Subcutaneous abdominal adipose tissue (tissue), 5 donors: ENCODE measurements around the gene DDX24.

ENCODE experiments used
- H3K27ac ChIP-seq: one replicate; pipeline ENCODE4 v1.7.0; 2013; ENCODE audit warnings: low read depth, mild to moderate bottlenecking, inconsistent platforms, low read length, moderate library complexity
- H3K27me3 ChIP-seq, 5 donors: one replicate each; pipeline ENCODE4 v1.7.0; 2013; ENCODE audit warnings: low read length in 5 of 5, inconsistent platforms in 1 of 5; ENCODE audit not compliant: control insufficient read depth in 5 of 5, insufficient read depth in 4 of 5
- H3K36me3 ChIP-seq, 5 donors: one replicate each; pipeline ENCODE4 v1.7.0; 2013; ENCODE audit warnings: low read length in 5 of 5; ENCODE audit not compliant: control insufficient read depth in 5 of 5, insufficient read depth in 5 of 5
- H3K4me1 ChIP-seq, 5 donors: one replicate each; pipeline ENCODE4 v1.7.0; 2013; ENCODE audit warnings: low read length in 5 of 5, mild to moderate bottlenecking in 3 of 5, moderate library complexity in 1 of 5; ENCODE audit not compliant: control insufficient read depth in 5 of 5, insufficient read depth in 5 of 5
- H3K4me3 ChIP-seq, 5 donors: one replicate each; pipeline ENCODE4 v1.7.0; 2013; ENCODE audit warnings: low read length in 5 of 5, low read depth in 1 of 5
- H3K9ac ChIP-seq, 5 donors: one replicate each; pipeline ENCODE4 v1.7.0; 2013; ENCODE audit warnings: low read length in 5 of 5, mild to moderate bottlenecking in 4 of 5, moderate library complexity in 3 of 5
- H3K9me3 ChIP-seq, 5 donors: one replicate each; pipeline ENCODE4 v1.7.0; 2013; ENCODE audit warnings: low read length in 5 of 5; ENCODE audit not compliant: control insufficient read depth in 5 of 5
- donor health status: healthy.
- donor health status: healthy.
- donor health status: healthy.
- donor health status: healthy.
- donor health status: healthy.

DDX24 gene

DNA sequence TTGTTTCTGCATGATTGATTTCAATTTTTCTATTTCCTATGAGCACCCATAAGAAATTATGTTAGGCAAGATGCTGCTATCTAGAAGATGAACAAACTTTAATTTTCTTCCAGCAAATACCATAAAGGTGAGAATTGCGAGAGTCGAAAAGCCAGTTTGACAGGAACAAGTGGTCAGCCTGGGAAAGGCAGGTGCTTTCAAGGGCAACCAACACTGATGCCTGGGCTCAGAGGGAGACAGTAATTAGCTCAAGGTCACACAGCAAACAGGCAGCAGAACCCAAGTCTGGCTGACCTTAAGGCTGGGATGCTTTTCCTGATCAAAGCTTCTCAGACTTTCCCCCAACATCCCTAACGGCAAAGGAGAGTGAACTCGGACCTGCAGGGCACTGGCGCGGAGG, 61.7 kb downstream of the DDX24 start:
- peaks cover 0 to 3% (median 0%) of the 10 kb centered on the region in 5 donors for H3K27me3 ChIP-seq
- H3K36me3 ChIP-seq: no peaks in the 10 kb centered on the region
- peaks cover 0 to 3% (median 0%) of the 10 kb centered on the region in 5 donors for H3K9me3 ChIP-seq
- H3K4me3 ChIP-seq: no peak overlapping the region
- no peak overlapping the region for H3K27ac ChIP-seq
- no peak overlapping the region for H3K9ac ChIP-seq
- H3K4me1 ChIP-seq: peaks cover 1 to 24% (median 23%) of the 10 kb centered on the region in 5 donors

DNA sequence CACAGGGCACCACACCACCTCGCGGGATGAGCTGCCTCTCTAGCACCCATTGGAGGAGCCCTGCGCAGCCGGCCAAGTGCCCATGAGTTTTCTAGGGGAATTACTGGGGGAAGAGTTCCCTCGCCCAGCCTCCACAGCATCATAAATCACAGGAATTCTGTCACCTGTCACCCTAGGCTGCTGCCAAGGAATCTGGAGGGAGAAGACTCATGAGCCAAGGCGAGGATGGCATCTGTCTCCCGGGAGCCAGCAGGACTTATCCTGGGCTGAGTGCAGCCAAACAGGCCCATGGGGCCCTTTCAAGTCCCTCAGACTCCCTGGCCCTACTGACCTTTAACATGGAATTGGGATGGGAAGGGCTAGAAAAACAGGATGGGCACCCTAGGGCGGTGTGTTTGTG, 62.7 kb downstream of the DDX24 start:
- peaks cover 0 to 3% (median 0%) of the 10 kb centered on the region in 5 donors for H3K9me3 ChIP-seq

DNA sequence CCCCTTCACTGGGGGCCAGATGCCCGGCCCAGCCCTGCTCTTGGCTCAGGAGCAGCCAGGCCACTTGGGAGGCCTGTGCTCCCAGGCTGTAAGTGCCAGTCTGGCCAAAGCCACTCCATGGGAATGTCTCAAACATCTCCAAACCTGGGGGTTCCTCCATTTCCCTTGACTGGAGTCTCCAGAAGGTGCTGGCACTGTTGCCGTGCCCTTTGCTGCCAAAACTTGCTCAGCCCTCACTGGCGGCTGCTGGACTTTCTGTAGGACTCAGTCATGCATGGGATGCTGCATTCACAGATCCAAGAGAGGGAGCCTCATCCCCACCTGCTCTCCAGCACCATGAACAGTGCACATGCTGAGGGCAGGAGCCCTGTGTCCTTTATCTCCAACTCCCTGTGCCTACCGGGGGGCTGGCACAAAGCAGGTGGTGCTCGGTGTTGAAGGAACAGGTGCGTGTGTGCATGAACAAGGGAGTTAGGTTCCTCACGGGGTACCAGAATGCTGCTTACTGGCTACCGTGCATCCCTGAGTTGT, 64.5 kb downstream of the DDX24 start:
- H3K27ac ChIP-seq: no peak overlapping the region
- peaks cover 0 to 3% (median 0%) of the 10 kb centered on the region in 5 donors for H3K9me3 ChIP-seq
- H3K9ac ChIP-seq: no peak overlapping the region
- H3K4me1 ChIP-seq: peaks cover 1 to 10% (median 7%) of the 10 kb centered on the region in 5 donors
- H3K4me3 ChIP-seq: no peak overlapping the region
- no peaks in the 10 kb centered on the region for H3K36me3 ChIP-seq
- peaks cover 0 to 3% (median 0%) of the 10 kb centered on the region in 5 donors for H3K27me3 ChIP-seq

More for the DNA sequence above, 62.7 kb downstream of the DDX24 start:
- peaks cover 1 to 24% (median 23%) of the 10 kb centered on the region in 5 donors for H3K4me1 ChIP-seq
- H3K36me3 ChIP-seq: no peaks in the 10 kb centered on the region
- no peak overlapping the region for H3K4me3 ChIP-seq
- H3K27ac ChIP-seq: no peak overlapping the region
- no peak overlapping the region for H3K9ac ChIP-seq
- H3K27me3 ChIP-seq: peaks cover 0 to 3% (median 0%) of the 10 kb centered on the region in 5 donors

GRCh38 chr14:94015223-94015622, 65.8 kb downstream of the DDX24 start:
- Histone ChIP-seq H3K27ac (no peak overlapping the region), H3K4me3 (no peak overlapping the region), H3K9ac (no peak overlapping the region), H3K4me1 (peaks cover 1 to 8% (median 7%) of the 10 kb centered on the region in 5 donors), H3K9me3 (peaks cover 0 to 3% (median 0%) of the 10 kb centered on the region in 5 donors), H3K27me3 (peaks cover 4 to 7% (median 6%) of the 10 kb centered on the region in 5 donors), H3K36me3 (no peaks in the 10 kb centered on the region)

DNA sequence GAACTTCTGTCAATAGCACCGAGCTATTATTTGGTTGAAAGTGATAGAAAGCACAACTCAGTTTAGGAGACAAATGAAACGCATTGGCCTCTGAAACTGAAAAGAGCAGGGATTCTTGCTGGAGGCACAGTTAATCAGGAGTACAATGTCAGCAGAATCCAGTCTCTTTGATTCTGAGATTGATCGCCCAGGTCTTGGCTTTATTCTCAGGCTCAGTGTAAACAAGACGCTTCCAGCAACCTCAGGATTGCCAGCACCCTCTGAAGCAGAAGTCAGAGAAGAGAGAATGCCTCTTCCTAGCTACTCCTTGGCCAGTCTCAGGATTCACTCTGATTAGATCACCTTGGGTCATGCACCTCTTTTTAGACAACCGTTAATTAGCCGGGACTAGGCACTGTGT, 66.6 kb downstream of the DDX24 start:
- H3K9ac ChIP-seq: no peak overlapping the region
- H3K4me3 ChIP-seq: no peak overlapping the region
- no peaks in the 10 kb centered on the region for H3K36me3 ChIP-seq
- peaks cover 0 to 3% (median 0%) of the 10 kb centered on the region in 5 donors for H3K9me3 ChIP-seq
- H3K4me1 ChIP-seq: peaks cover 1 to 8% (median 7%) of the 10 kb centered on the region in 5 donors
- peaks cover 4 to 12% (median 6%) of the 10 kb centered on the region in 5 donors for H3K27me3 ChIP-seq
- no peak overlapping the region for H3K27ac ChIP-seq

DNA sequence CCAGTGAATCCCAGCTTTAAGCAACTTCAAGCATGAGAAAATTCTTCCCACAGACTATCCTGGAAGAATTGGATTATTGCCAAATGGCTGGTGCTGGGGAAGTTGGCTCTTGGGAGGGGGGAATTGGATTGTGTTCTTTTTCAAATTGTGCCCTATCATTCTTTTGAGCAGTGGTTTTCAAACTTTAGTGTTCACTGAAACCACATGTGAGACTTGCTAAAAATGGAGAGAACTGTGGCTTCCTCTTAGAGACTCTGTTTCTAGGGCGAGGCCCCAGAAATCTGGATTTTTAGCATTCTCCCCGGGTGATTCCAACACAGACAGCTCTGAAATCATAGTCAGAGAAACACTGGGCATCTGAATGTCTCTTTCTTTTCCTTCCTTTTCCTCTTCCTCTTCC, 69.2 kb downstream of the DDX24 start:
- Histone ChIP-seq H3K27me3 (peaks cover 6 to 18% (median 10%) of the 10 kb centered on the region in 5 donors), H3K4me1 (peaks cover 0 to 3% (median 0%) of the 10 kb centered on the region in 5 donors), H3K27ac (no peak overlapping the region), H3K36me3 (no peaks in the 10 kb centered on the region), H3K9ac (no peak overlapping the region), H3K4me3 (no peak overlapping the region), H3K9me3 (peaks cover 0 to 3% (median 0%) of the 10 kb centered on the region in 5 donors)

DNA sequence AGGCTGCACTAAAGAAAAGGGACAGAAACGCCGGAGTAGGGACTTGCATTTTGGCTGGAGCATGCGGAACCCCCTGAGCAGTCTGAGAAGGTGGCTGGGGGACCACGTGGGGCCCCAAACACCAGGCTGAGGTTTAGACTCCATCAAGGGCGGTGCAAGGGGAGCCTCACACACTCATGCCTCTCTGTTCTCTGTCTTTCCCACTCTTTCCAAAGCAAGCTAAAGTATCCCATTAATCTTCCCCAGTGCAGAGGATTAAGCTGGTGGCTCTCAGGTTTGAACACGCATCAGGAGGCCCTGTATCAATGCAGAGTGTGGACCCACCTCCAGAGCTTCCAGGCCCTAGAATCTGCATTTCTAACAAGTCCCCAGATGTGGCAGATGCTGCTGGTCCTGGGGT, 70.4 kb downstream of the DDX24 start:
- Histone ChIP-seq H3K9ac (no peak overlapping the region), H3K4me1 (peaks cover 0 to 3% (median 0%) of the 10 kb centered on the region in 5 donors), H3K9me3 (peaks cover 0 to 1% (median 0%) of the 10 kb centered on the region in 5 donors), H3K27me3 (peaks cover 6 to 18% (median 10%) of the 10 kb centered on the region in 5 donors), H3K36me3 (no peaks in the 10 kb centered on the region), H3K27ac (no peak overlapping the region), H3K4me3 (no peak overlapping the region)

DNA sequence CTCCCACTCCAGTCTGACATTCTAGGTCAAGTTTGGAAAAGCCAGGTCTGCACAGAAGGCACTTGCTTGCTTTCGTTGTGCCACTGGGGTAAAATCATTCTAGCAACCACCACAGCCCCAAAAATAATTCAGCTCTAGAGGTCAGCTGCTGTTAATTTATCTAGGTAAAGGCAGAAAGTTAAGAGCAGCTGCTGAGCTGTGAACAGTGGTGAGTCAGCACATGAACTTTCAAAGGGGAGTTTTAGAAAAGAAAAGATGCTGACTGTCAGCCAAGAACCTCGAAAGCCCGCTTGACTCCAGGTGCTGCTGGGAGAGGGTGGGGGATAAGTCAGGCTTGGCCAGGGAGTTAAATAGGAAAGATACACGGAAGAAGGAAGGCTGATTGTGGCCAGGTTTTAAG, 71.2 kb downstream of the DDX24 start:
- no peaks in the 10 kb centered on the region for H3K36me3 ChIP-seq
- H3K27me3 ChIP-seq: peaks cover 6 to 23% (median 10%) of the 10 kb centered on the region in 5 donors
- no peak overlapping the region for H3K4me3 ChIP-seq
- peaks cover 0 to 3% (median 0%) of the 10 kb centered on the region in 5 donors for H3K4me1 ChIP-seq
- no peaks in the 10 kb centered on the region for H3K9me3 ChIP-seq
- H3K9ac ChIP-seq: no peak overlapping the region
- H3K27ac ChIP-seq: no peak overlapping the region

GRCh38 chr14:94008234-94008633, 72.8 kb downstream of the DDX24 start:
- H3K9ac ChIP-seq: no peak overlapping the region
- peaks cover 13 to 30% (median 14%) of the 10 kb centered on the region in 5 donors for H3K27me3 ChIP-seq
- H3K4me1 ChIP-seq: peaks cover 0 to 3% (median 0%) of the 10 kb centered on the region in 5 donors
- H3K4me3 ChIP-seq: no peak overlapping the region
- no peaks in the 10 kb centered on the region for H3K36me3 ChIP-seq
- H3K27ac ChIP-seq: no peak overlapping the region
- H3K9me3 ChIP-seq: no peaks in the 10 kb centered on the region

- H3K9me3 ChIP-seq: no peaks in the 10 kb centered on the region
- H3K36me3 ChIP-seq: no peaks in the 10 kb centered on the region
- H3K4me1 ChIP-seq: peaks cover 0 to 7% (median 0%) of the 10 kb centered on the region in 5 donors
- H3K4me3 ChIP-seq: no peak overlapping the region
- H3K27me3 ChIP-seq: peaks cover 15 to 35% (median 24%) of the 10 kb centered on the region in 5 donors
- no peak overlapping the region for H3K9ac ChIP-seq
- no peak overlapping the region for H3K27ac ChIP-seq
Measured at GRCh38 chr14:94005324-94006073, 75.5 kb downstream of the DDX24 start.
